GM12872 (cell line): ENCODE data around the gene KDM4B.

Experiments used
- CTCF ChIP-seq: IDR thresholded peaks from 3 replicates; pipeline ENCODE4 v1.5.1; 2011; ENCODE audit warnings: low read depth, mild to moderate bottlenecking, low read length, moderate library complexity; ENCODE audit not compliant: insufficient read depth

The KDM4B gene

GRCh38 chr19:4935444-4935843 is 33.5 kb upstream of the KDM4B start:
- no peak for TF ChIP-seq CTCF

- no peak for TF ChIP-seq CTCF
These were observed 31.9 kb upstream of the KDM4B start for GRCh38 chr19:4937060-4937459.

GRCh38 chr19:4939466-4939865 is 29.4 kb upstream of the KDM4B start:
- no peak for TF ChIP-seq CTCF

- no peak for TF ChIP-seq CTCF
These were observed 17.3 kb upstream of the KDM4B start for GRCh38 chr19:4951656-4952055.

GRCh38 chr19:4952945-4953344 is 16.0 kb upstream of the KDM4B start:
- no peak for TF ChIP-seq CTCF

- no peak for TF ChIP-seq CTCF
These were observed 13.6 kb upstream of the KDM4B start for GRCh38 chr19:4955274-4955673.

GRCh38 chr19:4957981-4958380 is 10.9 kb upstream of the KDM4B start:
- no peak for TF ChIP-seq CTCF

GRCh38 chr19:4962085-4962619 is 6.8 kb upstream of the KDM4B start:
- no peak for TF ChIP-seq CTCF
